ENCODE data around the gene BIRC6.
"Not testable (repeated sequence)": the region's sequence is repeated elsewhere in the genome, so short reads cannot be mapped to it uniquely, and the experiment has no call there.

BIRC6 gene

GRCh38 chr2:32356681-32357317 is at the start of gene BIRC6:
Gene BIRC6, plus strand, starts transcription at chr2:32357023. Its CDS starts 139 bp downstream, at chr2:32357162.
- in situ Hi-C loops (cut with MboI; ENCODE audit: low sequenced_read_pairs), result no loop called here

DNA sequence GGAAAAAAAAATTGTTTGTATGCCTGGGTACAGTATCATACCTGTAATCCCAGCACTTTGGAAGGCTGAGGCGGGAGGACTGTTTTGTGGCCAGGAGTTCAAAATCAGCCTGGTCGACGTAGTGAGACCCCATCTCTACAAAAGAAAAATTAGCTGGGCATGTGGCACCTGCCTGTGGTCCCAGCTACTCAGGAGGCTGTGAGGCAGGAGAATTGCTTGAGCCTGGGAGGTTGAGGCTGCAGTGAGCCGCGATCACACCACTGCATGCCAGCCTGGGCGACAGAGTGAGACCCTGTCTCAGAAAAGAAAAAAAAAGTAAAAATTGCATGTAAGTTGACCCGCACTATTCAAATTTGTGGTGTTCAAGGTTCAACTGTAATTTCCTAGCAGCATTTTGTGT is 46.2 kb upstream of the BIRC6 start:
- in situ Hi-C loops (cut with MboI; ENCODE audit: low sequenced_read_pairs), result no loop called here

DNA sequence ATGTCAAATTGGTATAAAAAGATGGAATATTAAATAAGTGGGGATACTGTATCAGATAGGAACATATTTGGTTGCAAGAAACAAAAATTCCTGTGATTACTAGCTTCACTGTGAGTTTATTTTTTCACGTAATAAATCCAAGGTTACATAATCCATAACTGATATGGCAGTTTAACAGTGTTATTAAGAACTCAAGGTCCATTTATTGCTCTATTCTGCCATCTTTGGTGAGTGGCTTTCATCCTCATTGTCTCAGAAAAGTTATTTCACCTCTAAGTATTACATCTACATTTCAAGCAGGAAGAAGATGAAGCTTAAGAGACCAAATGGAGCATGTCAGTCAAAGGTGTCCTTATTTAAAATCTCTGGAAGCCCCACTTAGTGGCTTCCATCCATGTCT is 41.9 kb upstream of the BIRC6 start:
- in situ Hi-C loops (cut with MboI; ENCODE audit: low sequenced_read_pairs), result no loop called here

GRCh38 chr2:32328679-32329078 is 28.1 kb upstream of the BIRC6 start:
- in situ Hi-C loops (cut with MboI; ENCODE audit: low sequenced_read_pairs), result not testable (repeated sequence)

DNA sequence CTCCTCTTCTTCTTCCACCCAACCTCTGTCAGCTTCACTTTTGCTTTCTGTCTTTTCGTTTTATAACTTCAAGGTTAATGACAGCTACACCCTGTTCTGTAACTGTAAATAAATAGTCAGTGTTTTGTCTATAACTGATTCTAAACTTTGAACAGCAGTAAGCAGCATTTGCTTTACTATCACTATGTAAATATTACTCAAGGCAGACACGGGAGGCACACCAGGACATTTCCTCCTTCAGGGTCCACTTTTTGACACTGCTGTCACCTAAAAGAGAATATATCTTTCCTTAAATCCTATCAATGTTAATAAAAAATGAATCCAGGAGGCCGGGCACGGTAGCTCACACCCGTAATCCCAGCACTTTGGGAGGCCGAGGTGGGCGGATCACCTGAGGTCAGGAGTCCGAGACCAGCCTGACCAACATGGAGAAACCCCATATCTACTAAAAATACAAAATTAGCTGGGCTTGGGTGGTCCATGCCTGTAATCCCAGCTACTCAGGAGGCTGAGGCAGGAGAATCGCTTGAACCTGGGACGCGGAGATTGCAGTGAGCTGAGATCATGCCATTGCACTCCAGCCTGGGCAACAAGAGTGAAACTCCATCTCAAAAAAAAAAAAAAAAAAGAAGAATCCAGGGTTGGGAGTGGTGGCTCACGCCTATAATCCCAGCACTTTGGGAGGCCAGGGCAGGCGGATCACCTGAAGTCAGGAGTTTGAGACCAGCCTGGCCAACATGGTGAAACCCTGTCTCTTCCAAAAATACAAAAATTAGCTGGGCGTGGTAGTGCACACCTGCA is 27.4 kb upstream of the BIRC6 start:
- in situ Hi-C loops (cut with MboI; ENCODE audit: low sequenced_read_pairs), result not testable (repeated sequence)

GRCh38 chr2:32330136-32330535 is 26.7 kb upstream of the BIRC6 start:
- in situ Hi-C loops (cut with MboI; ENCODE audit: low sequenced_read_pairs), result no loop called here

DNA sequence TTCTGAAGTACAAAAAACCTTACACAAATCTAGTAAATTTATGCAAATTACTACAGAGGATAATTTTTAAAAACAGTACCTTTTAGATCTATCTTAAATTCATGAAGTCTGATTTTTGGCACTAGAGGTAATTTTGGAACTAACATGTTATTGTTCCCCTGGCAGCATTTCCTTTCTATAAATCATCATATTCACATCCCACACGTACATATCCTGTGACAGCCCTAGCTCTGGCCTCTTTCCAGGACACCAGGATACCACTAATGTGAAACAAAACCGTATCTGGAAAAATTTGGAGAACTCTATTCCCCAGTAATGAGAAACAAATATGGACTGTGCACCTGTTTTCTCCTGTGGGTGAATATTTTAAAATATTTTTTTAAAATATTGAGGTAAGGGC is 14.0 kb upstream of the BIRC6 start:
- in situ Hi-C loops (cut with MboI; ENCODE audit: low sequenced_read_pairs), result no loop called here

- in situ Hi-C loops (cut with MboI; ENCODE audit: low sequenced_read_pairs), result not testable (repeated sequence)
Measured at GRCh38 chr2:32350797-32351196, 6.0 kb upstream of the BIRC6 start.

DNA sequence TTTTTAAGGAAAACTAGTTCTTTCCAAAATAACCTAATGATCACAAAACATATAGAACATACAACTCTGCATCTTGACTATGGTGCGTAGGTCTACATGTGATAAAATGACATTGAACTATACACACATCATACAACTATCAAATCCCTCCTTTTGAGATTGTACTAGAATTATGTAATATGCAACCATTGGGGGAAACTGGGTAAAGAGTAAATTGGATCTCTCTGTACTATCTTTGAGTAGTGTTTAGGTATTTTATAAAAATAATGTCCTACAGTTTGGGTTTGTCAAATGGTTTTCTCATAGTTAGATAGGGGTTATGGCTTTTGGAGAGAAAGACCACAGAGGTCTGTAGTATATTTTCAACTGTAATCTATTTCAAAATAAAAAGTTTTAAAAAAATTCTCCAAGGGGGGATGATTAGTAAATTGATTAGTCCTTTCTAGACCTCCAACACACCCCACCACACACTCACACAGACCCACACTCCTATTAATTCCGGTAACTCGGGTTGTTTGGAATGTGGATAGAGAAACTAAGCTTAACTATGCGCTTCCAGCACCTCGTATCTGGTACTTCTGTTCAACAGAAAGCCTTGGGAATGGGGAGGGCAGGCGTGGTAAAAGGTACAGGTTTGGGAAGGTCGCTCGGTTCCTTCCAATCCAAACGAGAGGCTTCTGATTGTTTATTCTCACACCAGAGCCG is 695 bp upstream of the BIRC6 start:
- in situ Hi-C loops (cut with MboI; ENCODE audit: low sequenced_read_pairs), result no loop called here

DNA sequence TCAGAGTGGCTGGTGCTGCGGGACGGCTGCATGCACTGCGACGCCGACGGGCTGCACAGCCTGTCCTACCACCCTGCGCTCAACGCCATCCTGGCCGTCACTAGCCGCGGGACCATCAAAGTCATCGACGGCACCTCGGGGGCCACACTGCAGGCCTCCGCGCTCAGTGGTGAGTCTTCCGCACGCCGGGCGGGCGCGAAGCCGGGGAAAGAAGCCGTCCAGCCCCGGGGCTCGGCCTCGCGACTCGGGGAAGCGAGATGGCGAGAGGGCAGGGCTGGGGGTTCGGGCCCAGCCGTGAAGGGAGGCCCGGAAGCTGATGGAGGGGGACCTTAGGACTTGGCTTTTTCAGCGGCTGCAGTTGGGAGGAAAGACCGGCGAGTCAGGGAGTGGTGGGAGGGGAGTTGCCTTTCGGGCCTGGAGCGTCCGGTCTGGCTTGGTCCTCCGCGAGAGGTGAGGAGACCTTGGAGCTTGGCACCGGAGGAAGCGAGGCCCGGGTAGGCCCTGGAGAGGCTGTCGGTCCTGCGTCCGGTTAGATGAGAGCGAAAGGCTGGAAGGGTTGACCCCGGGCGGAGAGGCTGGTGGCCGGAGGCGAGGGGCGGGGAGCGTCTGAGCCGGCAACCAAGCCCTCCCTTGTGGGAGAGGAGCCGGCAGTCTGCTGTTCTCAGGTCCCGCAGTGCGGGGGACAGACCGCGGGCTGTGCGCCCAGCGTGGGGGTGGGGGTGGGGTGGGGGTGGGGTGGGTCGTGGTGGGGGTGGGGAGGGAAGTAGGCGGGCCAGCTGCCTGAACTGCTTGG is 691 bp downstream of the BIRC6 start:
- in situ Hi-C loops (cut with MboI; ENCODE audit: low sequenced_read_pairs), result no loop called here

GRCh38 chr2:32358111-32358482 is 1.3 kb downstream of the BIRC6 start:
- in situ Hi-C loops (cut with MboI; ENCODE audit: low sequenced_read_pairs), result no loop called here

- in situ Hi-C loops (cut with MboI; ENCODE audit: low sequenced_read_pairs), result no loop called here
Measured at GRCh38 chr2:32360416-32360815, 3.6 kb downstream of the BIRC6 start.

GRCh38 chr2:32362997-32363396 is 6.2 kb downstream of the BIRC6 start:
- in situ Hi-C loops (cut with MboI; ENCODE audit: low sequenced_read_pairs), result not testable (repeated sequence)

- in situ Hi-C loops (cut with MboI; ENCODE audit: low sequenced_read_pairs), result no loop called here
Measured at GRCh38 chr2:32363597-32363996, 6.8 kb downstream of the BIRC6 start.

GRCh38 chr2:32364290-32364689 is 7.5 kb downstream of the BIRC6 start:
- in situ Hi-C loops (cut with MboI; ENCODE audit: low sequenced_read_pairs), result not testable (repeated sequence)

DNA sequence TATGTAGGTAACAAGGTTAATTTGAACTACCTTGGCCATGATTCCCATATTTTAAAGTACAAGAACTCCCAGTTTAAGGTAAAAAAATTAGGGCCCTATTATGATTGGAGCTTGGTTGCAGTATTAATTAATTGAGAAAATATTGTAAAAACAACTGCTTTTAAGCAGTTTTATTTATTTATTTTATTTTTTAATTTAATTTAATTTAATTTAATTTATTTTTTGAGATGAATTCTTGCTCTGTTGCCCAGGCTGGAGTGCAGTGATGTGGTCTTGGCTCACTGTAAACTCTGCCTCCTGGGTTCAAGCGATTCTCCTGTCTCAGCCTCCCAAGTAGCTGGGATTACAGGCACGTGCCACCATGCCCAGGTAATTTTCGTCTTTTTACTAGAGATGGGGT is 8.9 kb downstream of the BIRC6 start:
- in situ Hi-C loops (cut with MboI; ENCODE audit: low sequenced_read_pairs), result not testable (repeated sequence)

GRCh38 chr2:32366595-32366994 is 9.8 kb downstream of the BIRC6 start:
- in situ Hi-C loops (cut with MboI; ENCODE audit: low sequenced_read_pairs), result no loop called here

DNA sequence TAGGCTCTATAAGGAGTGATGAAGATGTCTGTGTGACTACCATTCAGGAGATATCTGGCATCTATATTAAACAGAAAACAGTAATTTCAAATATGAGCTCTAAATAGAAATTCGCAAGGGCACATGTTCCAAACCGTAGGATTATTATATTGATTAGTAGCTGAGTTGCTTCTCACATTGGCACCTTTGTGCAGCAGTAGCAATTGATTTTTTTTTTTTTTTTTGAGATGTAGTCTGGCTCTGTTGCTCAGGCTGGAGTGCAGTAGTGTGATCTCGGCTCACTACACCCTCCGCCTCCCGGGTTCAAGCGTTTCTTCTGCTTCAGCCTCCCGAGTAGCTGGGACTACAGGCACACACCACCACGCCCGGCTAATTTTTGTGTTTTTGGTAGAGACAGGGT is 12.4 kb downstream of the BIRC6 start:
- in situ Hi-C loops (cut with MboI; ENCODE audit: low sequenced_read_pairs), result no loop called here

DNA sequence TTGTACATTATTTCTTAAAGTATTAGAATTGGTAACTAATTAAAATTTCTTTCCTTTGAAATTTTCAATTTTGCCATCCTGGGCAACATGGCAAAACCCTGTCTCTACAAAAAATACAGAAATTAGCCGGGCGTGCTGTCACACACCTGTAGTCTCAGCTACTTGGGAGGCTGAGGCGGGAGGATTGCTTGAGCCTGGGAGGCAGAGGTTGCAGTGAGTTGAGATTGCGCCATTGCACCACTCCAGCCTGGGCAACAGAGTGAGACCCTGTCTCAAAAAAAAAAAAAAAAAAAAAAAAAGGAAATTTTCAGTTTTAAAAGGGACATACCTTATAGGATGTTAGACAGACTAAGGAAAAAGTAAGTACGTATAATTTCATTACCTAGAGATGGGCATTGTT is 14.1 kb downstream of the BIRC6 start:
- in situ Hi-C loops (cut with MboI; ENCODE audit: low sequenced_read_pairs), result not testable (repeated sequence)

GRCh38 chr2:32372519-32373182 is 15.8 kb downstream of the BIRC6 start:
- in situ Hi-C loops (cut with MboI; ENCODE audit: low sequenced_read_pairs), result no loop called here

Measured in hTERT RPE-1 (cell line).